Measurements from ENCODE around the gene PELI2.
A peak's percentile ranks its signal among the peaks of the same experiment; 100 is the strongest.

The PELI2 gene

DNA sequence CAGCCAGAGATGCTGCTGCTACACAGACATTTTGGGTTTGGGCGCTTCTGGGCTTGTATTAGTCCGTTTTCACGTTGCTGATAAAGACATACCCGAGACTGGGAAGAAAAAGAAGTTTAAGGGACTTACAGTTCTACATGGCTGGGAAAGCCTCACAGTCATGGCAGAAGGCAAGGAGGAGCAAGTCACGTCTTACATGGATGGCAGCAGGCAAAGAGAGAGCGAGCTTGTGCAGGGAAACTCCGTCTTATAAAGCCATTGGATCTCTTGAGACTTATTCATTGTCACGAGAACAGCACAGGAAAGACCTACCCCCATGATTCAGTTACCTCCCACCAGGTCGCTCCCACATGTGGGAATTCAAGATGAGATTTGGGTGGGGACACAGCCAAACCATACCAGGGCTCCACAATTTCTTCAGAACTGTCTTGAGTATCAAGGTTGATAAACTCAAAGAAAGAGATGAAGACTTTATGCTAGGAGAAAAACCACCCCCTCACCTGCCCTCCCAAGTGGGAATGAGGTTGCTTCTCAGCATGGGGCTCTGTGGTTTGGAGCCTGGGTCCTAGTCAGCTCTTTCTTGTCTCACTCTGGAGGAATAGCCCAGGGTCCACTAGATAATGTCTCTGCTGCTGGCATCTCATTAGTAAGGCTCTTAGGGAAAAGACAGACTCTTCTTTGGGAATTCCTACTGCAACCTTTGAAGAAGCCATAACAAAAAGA, 200.3 kb downstream of the PELI2 start:
- no peak for DNase-seq

DNA sequence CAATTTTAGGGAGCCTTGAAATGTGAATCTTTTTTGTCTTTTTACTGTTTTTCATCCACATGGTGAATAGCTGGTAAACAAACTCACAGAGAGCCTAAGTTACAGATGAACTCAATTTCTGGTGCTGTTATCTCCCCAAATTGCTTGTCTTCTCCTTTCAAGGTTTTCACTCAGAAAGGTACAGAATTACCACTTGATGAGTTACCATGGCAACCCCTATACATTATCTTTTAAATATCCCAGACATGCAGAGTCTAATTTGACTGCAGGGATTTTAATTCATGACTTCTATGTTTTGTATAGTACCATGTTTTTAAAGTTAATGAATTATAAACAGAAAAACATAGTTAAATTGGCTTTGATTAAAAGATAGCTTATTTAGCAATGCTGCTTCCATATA, 203.7 kb downstream of the PELI2 start:
- no peak for DNase-seq

DNA sequence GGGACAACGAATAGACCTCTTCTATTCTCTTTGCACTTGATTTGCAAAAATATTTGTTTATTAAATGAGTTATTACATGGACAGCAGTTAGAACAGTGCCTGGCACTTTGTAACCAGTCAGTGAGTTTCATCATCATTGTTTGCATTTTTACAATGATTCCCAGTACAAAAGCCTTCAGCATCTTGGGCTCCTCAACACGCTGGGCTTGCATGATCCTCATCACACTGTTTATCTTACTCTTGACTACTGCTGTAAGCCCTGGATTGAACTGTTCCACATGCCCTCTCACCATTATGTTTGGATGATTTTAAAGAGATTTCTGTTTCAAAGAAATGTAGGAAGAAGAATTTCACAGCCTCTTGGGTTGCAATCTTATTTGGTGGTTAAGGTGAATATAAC, 204.3 kb downstream of the PELI2 start:
- DNase-seq, result no peak

DNA sequence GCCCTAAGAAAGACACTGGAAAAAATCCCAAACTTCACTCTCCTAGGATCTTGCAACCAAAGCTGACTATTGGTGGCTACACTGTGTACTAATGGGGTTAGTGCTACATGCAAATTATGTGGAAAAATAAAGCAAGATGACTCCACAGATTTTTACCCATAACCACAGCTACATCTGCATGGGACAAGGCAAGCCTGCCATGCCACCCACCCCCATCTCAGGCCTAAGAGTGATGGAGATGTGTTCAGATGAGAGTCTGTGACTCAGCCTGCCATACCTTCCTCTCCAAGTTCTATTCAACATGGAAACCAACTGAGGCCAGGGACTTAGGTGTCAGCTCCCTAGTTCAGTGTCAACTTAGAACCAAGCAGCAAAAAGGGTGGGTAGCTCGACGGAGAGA, 206.2 kb downstream of the PELI2 start:
- DNase-seq, result no peak

- DNase-seq, result no peak
Measured at GRCh38 chr14:56324856-56325699, 206.9 kb downstream of the PELI2 start.

DNA sequence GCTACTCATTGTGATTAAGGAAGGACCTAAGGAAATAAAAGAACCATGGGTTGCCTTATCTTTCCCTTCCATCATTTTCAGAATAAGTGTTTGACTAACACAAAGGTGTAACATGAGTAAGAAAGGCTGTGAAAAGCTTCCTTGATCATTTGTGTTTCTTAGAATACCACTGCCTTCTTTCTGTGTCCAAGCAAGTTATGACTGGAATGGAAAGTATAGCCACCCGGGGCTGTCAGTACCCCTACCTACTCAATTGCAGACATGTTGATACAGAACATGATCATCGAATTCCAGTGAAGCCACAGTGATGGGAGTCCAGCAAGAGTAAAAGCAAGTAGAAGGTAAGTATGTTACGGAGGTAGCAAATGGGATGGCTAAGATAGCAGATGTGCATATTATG, 209.8 kb downstream of the PELI2 start:
- no peak for DNase-seq

DNA sequence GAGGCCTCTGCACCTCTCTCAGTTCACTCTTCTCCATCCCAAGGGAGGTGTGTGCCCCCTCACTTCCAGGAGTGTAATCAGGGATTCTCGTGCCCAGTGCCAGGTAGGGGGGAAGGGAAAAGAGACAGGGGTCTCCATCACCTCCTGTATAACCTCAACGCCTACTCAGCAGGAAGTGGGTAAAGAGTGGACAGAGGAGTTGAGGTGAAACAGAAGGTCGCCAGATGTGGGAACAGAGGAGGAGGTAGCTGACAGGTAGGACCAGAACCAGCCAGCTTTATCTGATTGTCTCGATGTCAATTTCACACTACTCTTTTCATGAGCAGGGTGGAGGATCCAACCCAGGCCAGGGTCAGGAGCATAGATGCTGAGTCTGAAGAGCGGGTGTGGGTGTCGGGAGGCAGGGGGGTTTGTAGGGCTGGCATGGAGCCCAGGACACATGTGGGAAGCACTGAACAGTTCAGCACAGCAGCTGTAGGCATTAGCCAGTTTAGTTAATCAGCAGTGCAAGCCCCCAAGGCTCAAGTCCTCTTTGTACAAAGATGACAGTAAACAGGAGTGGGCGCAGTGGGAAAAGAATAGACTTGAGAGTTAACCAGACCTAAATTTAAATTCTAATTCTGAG, 213.5 kb downstream of the PELI2 start:
- DNase-seq, result no peak

GRCh38 chr14:56333359-56334292, 215.4 kb downstream of the PELI2 start:
- DNase-seq, result no peak

- no peak for DNase-seq
Measured at GRCh38 chr14:56334458-56334857, 216.2 kb downstream of the PELI2 start.

GRCh38 chr14:56338674-56339073, 220.5 kb downstream of the PELI2 start:
- no peak for DNase-seq

DNA sequence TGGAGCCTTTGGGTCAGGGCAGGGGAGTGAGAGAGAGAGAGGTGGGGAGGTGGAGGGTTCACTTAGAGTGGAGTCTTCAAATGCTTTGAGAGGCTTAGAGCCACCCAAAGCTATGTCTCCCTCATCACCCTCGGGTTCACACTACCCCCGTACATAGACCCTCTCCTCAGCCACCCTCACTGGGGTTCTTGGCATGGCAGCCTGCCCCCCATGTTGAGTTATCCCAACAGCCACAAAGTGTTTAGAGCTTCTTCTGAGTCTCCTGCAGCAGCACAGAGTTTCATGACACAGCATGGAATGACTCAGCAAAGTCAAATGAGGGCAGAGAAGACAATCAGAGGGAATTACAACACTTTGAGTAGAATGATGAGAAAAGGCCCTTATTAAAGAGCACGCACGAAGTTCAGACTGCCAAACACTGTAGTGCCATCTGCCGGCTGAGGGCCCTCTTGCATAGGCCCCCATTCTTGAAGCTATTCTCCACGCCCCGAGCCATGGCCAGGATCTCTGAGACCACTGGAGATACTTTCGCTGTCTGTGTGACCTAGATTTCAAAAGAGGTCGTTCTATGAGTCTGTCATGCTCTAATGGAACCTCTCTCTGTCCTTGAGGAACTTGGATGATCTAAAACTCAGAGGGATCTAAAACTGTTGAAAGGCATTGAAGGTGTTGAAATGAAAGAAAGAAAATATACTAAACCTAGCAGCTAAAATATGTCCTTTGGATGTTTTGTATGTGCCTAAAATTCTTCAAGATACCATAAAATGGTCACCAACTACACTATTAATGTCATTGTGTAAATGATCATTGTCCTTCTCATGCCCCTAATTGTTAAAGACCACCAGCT, 221.9 kb downstream of the PELI2 start:
- DNase-seq, result peak; percentile 27

GRCh38 chr14:56340932-56341331, 222.7 kb downstream of the PELI2 start:
- DNase-seq, result no peak

GRCh38 chr14:56341766-56342493, 223.7 kb downstream of the PELI2 start:
- no peak for DNase-seq

GRCh38 chr14:56342494-56342942, 224.3 kb downstream of the PELI2 start:
- DNase-seq, result no peak

- no peak for DNase-seq
Measured at GRCh38 chr14:56349960-56350359, 231.7 kb downstream of the PELI2 start.

All from activated effector memory CD4-positive, alpha-beta T cell treated with Interleukin-2 at 50 U/mL for 16 hours (primary cell).